Pancreas (tissue), 10 donors: ENCODE data around the gene CMC2. TPM values are rescaled to one million over a fixed set of nuclear protein-coding genes. Genes with fewer than 3 reads are reported as not detected.

Experiments used
- ATAC-seq, 4 donors: fragments of 200-7000 bp; cut with Tn5 transposase; one replicate each; pipeline versions ENCODE4 v1.8.0 to v1.9.1; 2020; ENCODE audit warnings: mild to moderate bottlenecking in 4 of 4, moderate library complexity in 4 of 4
- DNase-seq, 6 donors: peaks; one replicate each; pipeline ENCODE4 v3.0.0-alpha.2; 2020
- FAIRE-seq: peaks from 2 replicates; lab custom pipeline; 2012; peaks lifted over from hg19 to GRCh38; lab: Jason Lieb, UNC
- H3K27ac ChIP-seq, 4 donors: fragments of 200-600 bp; sonication (generic); 1 replicate in 3 of 4; 2 replicates in 1 of 4; pipeline versions ENCODE4 v1.5.0 to v1.8.0; 2020
- H3K27me3 ChIP-seq, 4 donors: fragments of 200-600 bp; one replicate each; pipeline ENCODE4 v1.8.0; 2021
- H3K36me3 ChIP-seq, 3 donors: fragments of 200-600 bp; sonication (generic) in 1 of 3; one replicate each; pipeline versions ENCODE4 v1.5.0 to v1.8.0; 2020 to 2021
- H3K4me1 ChIP-seq, 3 donors: fragments of 200-600 bp; one replicate each; pipeline ENCODE4 v1.8.0; 2021
- H3K4me3 ChIP-seq, 4 donors: fragments of 200-600 bp; sonication (generic) in 2 of 4; one replicate each; pipeline versions ENCODE4 v1.5.0 to v1.8.0; 2020 to 2021
- H3K9me3 ChIP-seq, 4 donors: fragments of 200-600 bp; one replicate each; pipeline ENCODE4 v1.8.0; 2021
- WGBS, 2 donors: extraction: QIAGEN DNeasy Blood & Tissue Kit; methylation state at CpG; one replicate each; pipeline ENCODE4 v1.1.7; 2013; 5-methylcytosine and 5-hydroxymethylcytosine counted together
- intact Hi-C, 3 donors: fragments of 100-400 bp; cut with DNase I; formaldehyde crosslinking; loops; one replicate each; pipeline versions ENCODE4 v1.11.1 to v1.14.2; 2022
- polyA plus RNA-seq, 2 donors: library from polyadenylated mRNA; stranded (reverse); fragments of 200-250 nt; gene quantifications; one replicate each; pipeline ENCODE4 v1.2.3, GENCODE V29; 2013
- total RNA-seq, 6 donors: library from RNA; stranded (reverse); fragmentation: NEBNext Ultra II Directional in 4 of 6; extraction: Animal tissue kit (Norgen Biotek cat#: 25700) in 4 of 6; gene quantifications; one replicate each; pipeline versions ENCODE4 v1.2.1 to v1.2.4, GENCODE V29; 2021 to 2023
- TF ChIP-seq, protein P1 (sequence below), 4 donors: fragments of 200-600 bp; sonication (generic) in 3 of 4; IDR thresholded peaks; one replicate each; pipeline versions ENCODE4 v1.5.0 to v1.8.0; 2021; ENCODE audit warnings: antibody characterized with exemption in 4 of 4
- donor health status: healthy with polysubstance abuse.
- donor health status: DM: no; HTN: no; CAD: no; lungs with moderate emphysema.
- donor health status: DM: no; HTN: no; CAD: no.
- donor health status: control.
- donor health status: control.
- donor health status: Bipolar disorder and iron deficiency.
- donor health status: DM: yes; HTN: yes; CAD: no.
- donor health status: DM: no; HTN: no; CAD: no.
- donor health status: DM: no; HTN: no; CAD: no.
- donor health status: DM: yes; HTN: yes; CAD: no.

CMC2 gene
- total and polyA plus RNA-seq, 8 donors: 13.3 to 58.1 (median 24.0) TPM

DNA sequence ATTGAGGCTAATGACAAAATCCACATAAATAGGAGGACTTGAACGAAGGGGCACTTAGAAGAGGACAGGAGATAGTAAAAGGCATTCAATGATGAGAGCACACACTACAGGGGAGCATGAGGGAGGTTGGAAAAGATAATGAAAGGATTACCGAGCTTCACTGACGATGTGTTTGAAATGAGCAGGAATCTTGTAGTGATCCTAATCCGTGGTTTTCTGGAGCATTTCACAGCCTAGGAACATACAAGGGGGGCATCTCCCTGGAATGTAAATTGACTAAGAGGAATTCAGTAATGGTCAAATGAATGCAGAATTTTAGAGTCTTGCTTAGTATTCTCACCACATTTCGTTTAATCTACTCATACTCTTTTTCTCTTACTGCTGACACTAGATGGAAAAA lies 34.2 kb upstream of the CMC2 start:
- Histone ChIP-seq H3K27me3 (no peaks in the 10 kb centered on the region), H3K4me3 (no peak overlapping the region), H3K4me1 (peaks cover 0 to 8% (median 4%) of the 10 kb centered on the region in 3 donors), H3K27ac (no peak overlapping the region), H3K9me3 (no peaks in the 10 kb centered on the region), H3K36me3 (peaks cover 3 to 34% (median 6%) of the 10 kb centered on the region in 3 donors)
- ATAC-seq: no peak
- TF ChIP-seq, protein P1, sequence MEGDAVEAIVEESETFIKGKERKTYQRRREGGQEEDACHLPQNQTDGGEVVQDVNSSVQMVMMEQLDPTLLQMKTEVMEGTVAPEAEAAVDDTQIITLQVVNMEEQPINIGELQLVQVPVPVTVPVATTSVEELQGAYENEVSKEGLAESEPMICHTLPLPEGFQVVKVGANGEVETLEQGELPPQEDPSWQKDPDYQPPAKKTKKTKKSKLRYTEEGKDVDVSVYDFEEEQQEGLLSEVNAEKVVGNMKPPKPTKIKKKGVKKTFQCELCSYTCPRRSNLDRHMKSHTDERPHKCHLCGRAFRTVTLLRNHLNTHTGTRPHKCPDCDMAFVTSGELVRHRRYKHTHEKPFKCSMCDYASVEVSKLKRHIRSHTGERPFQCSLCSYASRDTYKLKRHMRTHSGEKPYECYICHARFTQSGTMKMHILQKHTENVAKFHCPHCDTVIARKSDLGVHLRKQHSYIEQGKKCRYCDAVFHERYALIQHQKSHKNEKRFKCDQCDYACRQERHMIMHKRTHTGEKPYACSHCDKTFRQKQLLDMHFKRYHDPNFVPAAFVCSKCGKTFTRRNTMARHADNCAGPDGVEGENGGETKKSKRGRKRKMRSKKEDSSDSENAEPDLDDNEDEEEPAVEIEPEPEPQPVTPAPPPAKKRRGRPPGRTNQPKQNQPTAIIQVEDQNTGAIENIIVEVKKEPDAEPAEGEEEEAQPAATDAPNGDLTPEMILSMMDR (IDR thresholded peaks at IDR 0.05): no peak
- no peak for DNase-seq
- 79 to 82% methylated on average over 5 of the region's 5 CpGs for WGBS, 2 donors
- intact Hi-C loops: no loop called here
- FAIRE-seq: no peak

GRCh38 chr16:81040131-81040530 lies 33.4 kb upstream of the CMC2 start:
- no peak overlapping the region for H3K27ac ChIP-seq
- intact Hi-C loops: no loop called here
- ATAC-seq (no peak), FAIRE-seq (no peak), DNase-seq (no peak)
- WGBS, 2 donors: 95 to 98% methylated on average over 2 of the region's 2 CpGs
- no peaks in the 10 kb centered on the region for H3K27me3 ChIP-seq
- TF ChIP-seq, protein P1 (IDR thresholded peaks at IDR 0.05): no peak
- H3K4me1 ChIP-seq: peaks cover 2 to 8% (median 4%) of the 10 kb centered on the region in 3 donors
- H3K9me3 ChIP-seq: no peaks in the 10 kb centered on the region
- H3K36me3 ChIP-seq: peaks cover 3 to 34% (median 6%) of the 10 kb centered on the region in 3 donors
- H3K4me3 ChIP-seq: no peak overlapping the region

GRCh38 chr16:81036751-81037350 lies 30.2 kb upstream of the CMC2 start:
- DNase-seq (no peak), ATAC-seq (no peak), FAIRE-seq (no peak)
- intact Hi-C loops: loop anchor here in 1 of 3 donors (10.0 kb wide), 1 partner anchor 112 kb away; no protein-coding TSS in a partner anchor
- TF ChIP-seq, protein P1 (IDR thresholded peaks at IDR 0.05): no peak
- 16 to 22% methylated on average over 10 of the region's 10 CpGs for WGBS, 2 donors
- peaks cover 0 to 8% (median 0%) of the 10 kb centered on the region in 3 donors for H3K36me3 ChIP-seq
- peaks cover 3 to 8% (median 4%) of the 10 kb centered on the region in 3 donors for H3K4me1 ChIP-seq
- no peaks in the 10 kb centered on the region for H3K27me3 ChIP-seq
- H3K9me3 ChIP-seq: no peaks in the 10 kb centered on the region
- H3K27ac ChIP-seq: no peak overlapping the region
- H3K4me3 ChIP-seq: peak overlapping the region; percentile 53 to 81 (median 78)

GRCh38 chr16:81035975-81036750 lies 29.5 kb upstream of the CMC2 start:
- ATAC-seq (peak in 3 of 4 donors; percentile 7 to 34 (median 31)), DNase-seq (peak; percentile 29 to 85 (median 60)), FAIRE-seq (no peak)
- H3K4me1 ChIP-seq: peaks cover 3 to 8% (median 4%) of the 10 kb centered on the region in 3 donors
- peaks cover 0 to under 1% (median 0%) of the 10 kb centered on the region in 3 donors for H3K36me3 ChIP-seq
- TF ChIP-seq, protein P1 (IDR thresholded peaks at IDR 0.05): no peak
- H3K9me3 ChIP-seq: no peaks in the 10 kb centered on the region
- H3K4me3 ChIP-seq: peak overlapping the region; percentile 53 to 81 (median 78)
- H3K27me3 ChIP-seq: no peaks in the 10 kb centered on the region
- intact Hi-C loops: loop anchor here in 1 of 3 donors (10.0 kb wide), 1 partner anchor 111 kb away; no protein-coding TSS in a partner anchor
- H3K27ac ChIP-seq: peak overlapping the region in 2 of 4 donors; percentile 51 to 73
- 0% methylated on average over 47 to 80 of the region's 80 CpGs for WGBS, 2 donors
